Measurements from ENCODE around the gene FNDC8. TPM values are rescaled to one million over a fixed set of nuclear protein-coding genes. Genes with fewer than 3 reads are reported as not detected.

Gene FNDC8
- 0.03 TPM for polyA plus RNA-seq (2013, experiment 1 of 2)
- not detected for polyA plus RNA-seq (2013, experiment 2 of 2)

DNA sequence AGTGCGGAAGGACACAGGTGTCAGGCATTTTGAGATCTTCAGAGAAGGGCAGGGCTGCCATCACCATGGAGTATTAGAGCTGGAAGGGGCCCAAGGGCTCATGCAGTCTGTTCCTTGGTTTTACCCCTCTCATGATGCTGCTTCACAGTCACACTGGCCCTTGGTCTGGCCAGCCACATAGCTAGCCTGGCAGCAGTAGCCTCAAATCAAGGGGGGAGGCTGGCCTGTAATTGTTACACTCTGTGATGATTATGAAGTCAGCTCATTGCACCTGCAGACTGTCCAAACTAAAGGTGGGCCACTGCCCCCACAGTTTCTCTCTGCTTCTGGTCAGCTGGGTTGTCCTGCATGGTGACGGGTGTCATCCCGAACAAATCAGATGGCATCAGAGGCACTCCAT is at the start of gene FNDC8:
Gene FNDC8, plus strand, starts transcription at position 301 of the 400 bp plus-strand sequence. Its CDS starts 79 bp downstream, at position 380.
- no peaks in the 10 kb centered on the region for H3K79me2 ChIP-seq (ENCODE audit: control insufficient read depth, insufficient read depth, low read length)
- no peak within 1 kb of the TSS for H3K18ac ChIP-seq (ENCODE audit: low read length)

GRCh38 chr17:35073183-35073790 is 48.1 kb upstream of the FNDC8 start:
- no peak overlapping the region for H4K8ac ChIP-seq (ENCODE audit: low read depth, low read length)
- no peak overlapping the region for H3K18ac ChIP-seq (ENCODE audit: low read length)
- H3K56ac ChIP-seq (ENCODE audit: low read length), result no peak overlapping the region
- WGBS (ENCODE audit: extremely low coverage, insufficient coverage, low lambda C conversion rate), result no CpG with 5 or more reads among the region's 3 CpGs
- peaks cover 2% of the 10 kb centered on the region for H3K79me1 ChIP-seq (ENCODE audit: low read length)
- no peak overlapping the region for H2BK120ac ChIP-seq (ENCODE audit: low read depth, low read length)
- no peak overlapping the region for H3K4me2 ChIP-seq (ENCODE audit: low read length)
- no peak overlapping the region for H2AK5ac ChIP-seq (ENCODE audit: low read length)
- H3K4ac ChIP-seq (ENCODE audit: low read depth, low read length), result no peak overlapping the region
- no peaks in the 10 kb centered on the region for H3K27me3 ChIP-seq (ENCODE audit: insufficient read depth, low read length, poor library complexity)
- H2BK15ac ChIP-seq (replicated peaks; ENCODE audit: low read depth), result no peak overlapping the region
- no peak overlapping the region for H3K4me3 ChIP-seq (ENCODE audit: low read length)
- H3K36me3 ChIP-seq (ENCODE audit: control insufficient read depth, insufficient read depth, low read length), result no peaks in the 10 kb centered on the region
- H3K79me2 ChIP-seq (ENCODE audit: control insufficient read depth, insufficient read depth, low read length), result no peaks in the 10 kb centered on the region
- no peak for DNase-seq
- H3K27ac ChIP-seq (ENCODE audit: low read depth, low read length), result no peak overlapping the region
- no peak overlapping the region for H3K23ac ChIP-seq (ENCODE audit: low read length)
- no peak overlapping the region for H4K5ac ChIP-seq (ENCODE audit: low read length)
- no peak overlapping the region for H2BK5ac ChIP-seq (ENCODE audit: low read length)
- H3K9ac ChIP-seq (ENCODE audit: low read length), result no peak overlapping the region
- no peaks in the 10 kb centered on the region for H3K4me1 ChIP-seq (ENCODE audit: control insufficient read depth, low read depth, low read length)

More for the DNA sequence above, at the start of gene FNDC8:
- Histone ChIP-seq H3K79me1 (ENCODE audit: low read length) (peaks cover 2% of the 10 kb centered on the region), H3K56ac (ENCODE audit: low read length) (no peak within 1 kb of the TSS), H4K8ac (ENCODE audit: low read depth, low read length) (no peak within 1 kb of the TSS), H2BK5ac (ENCODE audit: low read length) (no peak within 1 kb of the TSS), H3K4me2 (ENCODE audit: low read length) (no peak within 1 kb of the TSS), H3K4me3 (ENCODE audit: low read length) (no peak within 1 kb of the TSS), H2BK120ac (ENCODE audit: low read depth, low read length) (no peak within 1 kb of the TSS), H4K5ac (ENCODE audit: low read length) (no peak within 1 kb of the TSS), H2AK5ac (ENCODE audit: low read length) (no peak within 1 kb of the TSS), H3K36me3 (ENCODE audit: control insufficient read depth, insufficient read depth, low read length) (no peaks in the 10 kb centered on the region), H3K27me3 (ENCODE audit: insufficient read depth, low read length, poor library complexity) (no peaks in the 10 kb centered on the region), H3K9ac (ENCODE audit: low read length) (no peak within 1 kb of the TSS), H3K4me1 (ENCODE audit: control insufficient read depth, low read depth, low read length) (no peaks in the 10 kb centered on the region), H3K27ac (ENCODE audit: low read depth, low read length) (no peak within 1 kb of the TSS), H3K4ac (ENCODE audit: low read depth, low read length) (no peak within 1 kb of the TSS), H2BK15ac (replicated peaks; ENCODE audit: low read depth) (no peak within 1 kb of the TSS), H3K23ac (ENCODE audit: low read length) (no peak within 1 kb of the TSS)
- DNase-seq, result no peak
- no CpG with 5 or more reads among the region's 3 CpGs for WGBS (ENCODE audit: extremely low coverage, insufficient coverage, low lambda C conversion rate)

DNA sequence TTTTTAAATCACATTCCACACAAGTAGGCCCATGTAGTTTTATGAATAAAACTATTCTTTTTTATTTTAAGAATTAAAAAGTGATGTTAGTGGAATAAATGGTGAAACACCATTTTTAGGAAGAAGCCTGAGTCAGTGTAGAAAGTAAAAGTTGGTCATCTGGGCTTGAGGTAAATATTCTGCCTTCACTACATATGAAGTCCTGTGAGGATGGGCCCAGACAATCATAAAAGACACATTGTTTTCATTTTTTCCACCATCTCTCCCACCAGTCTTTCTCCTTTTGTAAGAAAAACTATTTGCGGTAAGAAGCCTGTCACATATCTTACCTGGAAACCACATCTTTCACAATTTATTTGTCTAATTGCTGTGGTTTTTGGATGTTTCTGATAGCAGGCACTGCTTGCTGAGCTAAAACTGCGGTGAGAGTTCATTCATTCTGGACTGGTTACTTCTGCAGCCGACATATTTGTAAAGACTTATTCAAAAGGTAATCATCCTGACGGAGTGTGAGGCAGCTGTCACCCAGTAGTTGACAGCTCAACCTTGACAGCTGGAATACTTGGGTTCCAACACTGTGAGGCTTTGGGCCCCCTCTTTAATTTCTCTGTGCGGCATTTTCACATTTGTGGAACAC is 47.3 kb upstream of the FNDC8 start:
- no peak overlapping the region for H2AK5ac ChIP-seq (ENCODE audit: low read length)
- no peak overlapping the region for H3K4me2 ChIP-seq (ENCODE audit: low read length)
- no peak overlapping the region for H3K9ac ChIP-seq (ENCODE audit: low read length)
- no peak overlapping the region for H2BK120ac ChIP-seq (ENCODE audit: low read depth, low read length)
- H2BK15ac ChIP-seq (replicated peaks; ENCODE audit: low read depth), result no peak overlapping the region
- H3K27me3 ChIP-seq (ENCODE audit: insufficient read depth, low read length, poor library complexity), result no peaks in the 10 kb centered on the region
- no peak overlapping the region for H3K18ac ChIP-seq (ENCODE audit: low read length)
- no peak for DNase-seq
- no peaks in the 10 kb centered on the region for H3K4me1 ChIP-seq (ENCODE audit: control insufficient read depth, low read depth, low read length)
- no CpG with 5 or more reads among the region's 5 CpGs for WGBS (ENCODE audit: extremely low coverage, insufficient coverage, low lambda C conversion rate)
- H3K79me2 ChIP-seq (ENCODE audit: control insufficient read depth, insufficient read depth, low read length), result no peaks in the 10 kb centered on the region
- no peak overlapping the region for H3K27ac ChIP-seq (ENCODE audit: low read depth, low read length)
- peaks cover 2% of the 10 kb centered on the region for H3K79me1 ChIP-seq (ENCODE audit: low read length)
- H4K8ac ChIP-seq (ENCODE audit: low read depth, low read length), result no peak overlapping the region
- H3K23ac ChIP-seq (ENCODE audit: low read length), result no peak overlapping the region
- H3K4ac ChIP-seq (ENCODE audit: low read depth, low read length), result no peak overlapping the region
- no peak overlapping the region for H4K5ac ChIP-seq (ENCODE audit: low read length)
- no peak overlapping the region for H3K4me3 ChIP-seq (ENCODE audit: low read length)
- H3K56ac ChIP-seq (ENCODE audit: low read length), result no peak overlapping the region
- H2BK5ac ChIP-seq (ENCODE audit: low read length), result no peak overlapping the region
- no peaks in the 10 kb centered on the region for H3K36me3 ChIP-seq (ENCODE audit: control insufficient read depth, insufficient read depth, low read length)

DNA sequence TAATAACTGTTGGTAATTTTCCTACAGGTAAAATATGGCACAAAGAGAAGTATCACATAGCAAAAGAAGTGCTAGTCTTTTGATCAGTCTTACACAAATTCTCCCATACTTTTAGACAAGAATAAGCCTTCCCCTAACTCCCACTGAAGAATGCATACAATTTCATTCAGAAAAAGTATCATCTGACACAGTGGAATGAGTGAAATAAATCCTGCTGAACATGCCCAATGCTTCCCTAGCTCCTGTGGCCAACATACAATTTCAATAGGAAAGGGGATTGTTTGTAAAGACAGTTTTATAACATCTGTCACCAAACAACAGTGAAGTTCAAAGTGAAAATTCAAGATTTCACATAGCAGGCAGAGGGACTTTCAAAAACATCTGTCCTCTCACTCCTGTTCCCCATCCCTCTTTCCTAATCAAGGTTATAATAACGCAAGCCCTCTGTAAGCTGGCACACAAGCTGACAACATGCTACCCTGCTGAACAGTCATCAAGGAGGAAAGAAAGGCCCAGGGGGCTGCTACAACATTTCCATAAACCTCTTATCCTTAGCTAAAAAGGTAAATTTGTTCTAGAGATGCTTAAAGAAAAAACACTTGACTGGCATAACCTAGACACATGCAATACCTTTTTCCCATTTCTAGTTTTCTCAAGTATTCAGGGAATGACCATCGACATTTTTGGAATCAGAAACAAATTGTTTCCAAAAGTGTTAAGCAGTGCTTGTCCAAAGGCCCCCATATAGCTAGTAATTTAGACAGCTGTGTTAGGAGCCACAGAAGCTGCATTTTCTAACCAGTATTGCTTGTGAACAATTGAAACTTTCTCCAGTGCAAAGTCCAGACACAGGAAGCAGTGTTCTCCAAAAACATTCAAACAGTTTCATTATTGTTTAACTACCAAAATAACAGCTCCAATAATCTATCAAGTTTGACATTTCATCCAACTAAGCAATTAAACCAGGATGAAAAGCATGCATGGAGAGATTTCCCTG is 46.4 kb upstream of the FNDC8 start:
- Histone ChIP-seq H3K79me1 (ENCODE audit: low read length) (peaks cover 2% of the 10 kb centered on the region), H2BK5ac (ENCODE audit: low read length) (no peak overlapping the region), H3K56ac (ENCODE audit: low read length) (no peak overlapping the region), H3K23ac (ENCODE audit: low read length) (no peak overlapping the region), H3K4me3 (ENCODE audit: low read length) (no peak overlapping the region), H3K27me3 (ENCODE audit: insufficient read depth, low read length, poor library complexity) (no peaks in the 10 kb centered on the region), H2AK5ac (ENCODE audit: low read length) (no peak overlapping the region), H4K8ac (ENCODE audit: low read depth, low read length) (no peak overlapping the region), H3K27ac (ENCODE audit: low read depth, low read length) (no peak overlapping the region), H3K36me3 (ENCODE audit: control insufficient read depth, insufficient read depth, low read length) (no peaks in the 10 kb centered on the region), H2BK15ac (replicated peaks; ENCODE audit: low read depth) (peak overlapping the region; percentile 57), H2BK120ac (ENCODE audit: low read depth, low read length) (no peak overlapping the region), H4K5ac (ENCODE audit: low read length) (no peak overlapping the region), H3K4me2 (ENCODE audit: low read length) (no peak overlapping the region), H3K79me2 (ENCODE audit: control insufficient read depth, insufficient read depth, low read length) (no peaks in the 10 kb centered on the region), H3K18ac (ENCODE audit: low read length) (no peak overlapping the region), H3K4ac (ENCODE audit: low read depth, low read length) (no peak overlapping the region), H3K9ac (ENCODE audit: low read length) (no peak overlapping the region), H3K4me1 (ENCODE audit: control insufficient read depth, low read depth, low read length) (no peaks in the 10 kb centered on the region)
- DNase-seq, result no peak
- no CpG with 5 or more reads among the region's 2 CpGs for WGBS (ENCODE audit: extremely low coverage, insufficient coverage, low lambda C conversion rate)

- Histone ChIP-seq H3K4ac (ENCODE audit: low read depth, low read length) (no peak overlapping the region), H4K5ac (ENCODE audit: low read length) (no peak overlapping the region), H3K36me3 (ENCODE audit: control insufficient read depth, insufficient read depth, low read length) (no peaks in the 10 kb centered on the region), H2BK15ac (replicated peaks; ENCODE audit: low read depth) (no peak overlapping the region), H3K18ac (ENCODE audit: low read length) (no peak overlapping the region), H2BK120ac (ENCODE audit: low read depth, low read length) (no peak overlapping the region), H3K79me1 (ENCODE audit: low read length) (peaks cover 2% of the 10 kb centered on the region), H3K4me1 (ENCODE audit: control insufficient read depth, low read depth, low read length) (peaks cover 3% of the 10 kb centered on the region), H3K27ac (ENCODE audit: low read depth, low read length) (no peak overlapping the region), H2BK5ac (ENCODE audit: low read length) (no peak overlapping the region), H3K9ac (ENCODE audit: low read length) (no peak overlapping the region), H3K23ac (ENCODE audit: low read length) (no peak overlapping the region), H3K56ac (ENCODE audit: low read length) (no peak overlapping the region), H2AK5ac (ENCODE audit: low read length) (no peak overlapping the region), H3K4me2 (ENCODE audit: low read length) (no peak overlapping the region), H4K8ac (ENCODE audit: low read depth, low read length) (no peak overlapping the region), H3K79me2 (ENCODE audit: control insufficient read depth, insufficient read depth, low read length) (no peaks in the 10 kb centered on the region), H3K4me3 (ENCODE audit: low read length) (no peak overlapping the region), H3K27me3 (ENCODE audit: insufficient read depth, low read length, poor library complexity) (no peaks in the 10 kb centered on the region)
- WGBS (ENCODE audit: extremely low coverage, insufficient coverage, low lambda C conversion rate), result no CpG with 5 or more reads among the region's 1 CpG
- no peak for DNase-seq
Observed at GRCh38 chr17:35076874-35077273, 44.5 kb upstream of the FNDC8 start.
